Measurements from ENCODE around the gene PCNX1. TPM values are rescaled to one million over a fixed set of nuclear protein-coding genes. Genes with fewer than 3 reads are reported as not detected.

PCNX1 gene
- total and polyA plus RNA-seq, 2 of the 4 experiments (the other 2 are of a cell fraction), result 15.0 to 43.7 TPM

DNA sequence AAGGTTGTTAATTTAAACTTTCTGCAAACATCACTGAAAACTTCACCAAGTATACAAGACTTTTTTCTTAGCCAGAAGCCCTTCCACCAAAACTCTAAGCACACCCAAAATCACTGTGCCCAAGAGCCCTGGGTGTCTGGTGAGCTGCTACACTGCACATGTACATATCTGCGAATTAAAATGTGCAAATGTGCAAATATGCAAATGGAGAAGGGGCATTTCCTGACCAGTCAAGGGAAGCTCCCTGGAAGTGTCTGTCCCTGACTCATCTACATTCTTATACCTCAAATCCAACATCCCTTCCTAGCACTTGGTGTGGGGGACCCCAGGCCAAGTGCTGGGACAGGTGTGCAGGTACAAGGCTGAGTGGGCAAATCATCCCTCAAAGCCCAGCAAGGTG, 123.7 kb downstream of the PCNX1 start:
- dilution Hi-C loops (cut with HindIII; ENCODE audit: low sequenced_read_pairs, unreplicated experiment), result no loop called here
- no peak overlapping the region for H3K4ac ChIP-seq (ENCODE audit: low read depth, low read length)

More for the DNA sequence above, 123.7 kb downstream of the PCNX1 start:
- Histone ChIP-seq H4K5ac (ENCODE audit: low read depth, low read length) (no peak overlapping the region), H3K4me3 (ENCODE audit: insufficient read depth, low read depth, low read length) (no peak overlapping the region), H3K9me1 (ENCODE audit: insufficient read depth, low read length) (peaks cover 17% of the 10 kb centered on the region; the same call in 1 of the 2 replicates), H3K9ac (ENCODE audit: low read depth, low read length) (no peak overlapping the region), H2BK120ac (ENCODE audit: low read depth, low read length) (no peak overlapping the region), H4K20me1 (ENCODE audit: insufficient read depth, low read length) (no peaks in the 10 kb centered on the region), H2AK9ac (replicated peaks; ENCODE audit: low read depth, low read length, poor library complexity) (no peak overlapping the region), H2BK20ac (ENCODE audit: low read depth, low read length) (no peak overlapping the region), H3K56ac (ENCODE audit: extremely low read depth, insufficient read depth, low read length) (no peak overlapping the region), H3K27me3 (ENCODE audit: control insufficient read depth, insufficient read depth, low read length) (no peaks in the 10 kb centered on the region), H4K91ac (ENCODE audit: insufficient read depth, low read depth, low read length) (no peak overlapping the region), H2AK5ac (ENCODE audit: low read depth, low read length) (no peak overlapping the region; the same call in 1 of the 2 replicates), H2AFZ (replicated peaks; ENCODE audit: low read length, poor library complexity) (no peak overlapping the region), H3K36me3 (ENCODE audit: control insufficient read depth, insufficient read depth, low read length) (peaks cover 20% of the 10 kb centered on the region), H3K9me3 (ENCODE audit: control insufficient read depth, insufficient read depth, low read length) (no peaks in the 10 kb centered on the region), H3K18ac (ENCODE audit: low read depth, low read length) (no peak overlapping the region), H3K4me1 (ENCODE audit: control insufficient read depth, insufficient read depth, low read length) (no peaks in the 10 kb centered on the region), H3K4me2 (ENCODE audit: low read depth, low read length) (no peak overlapping the region), H3K23ac (ENCODE audit: low read depth, low read length) (no peak overlapping the region), H3K27ac (ENCODE audit: insufficient read depth, low read length) (no peak overlapping the region), H3K79me1 (ENCODE audit: low read depth in 1 of 2, low read length in 2 of 2) (peaks cover 3 to 16% of the 10 kb centered on the region in 2 experiments; a peak in 2 of 4 replicates), H2BK15ac (ENCODE audit: low read depth, low read length) (no peak overlapping the region), H4K8ac (ENCODE audit: low read depth in 2 of 2, low read length in 2 of 2) (no peak overlapping the region), H3K14ac (replicated peaks; ENCODE audit: low read depth, low read length) (no peak overlapping the region), H2BK5ac (ENCODE audit: low read depth, low read length, poor library complexity, severe bottlenecking) (no peak overlapping the region)
- TF ChIP-seq POLR2A (IDR thresholded peaks at IDR 0.05; ENCODE audit: low read depth, low read length), result no peak
- TF ChIP-seq MAFK (IDR thresholded peaks at IDR 0.05; ENCODE audit: low read depth, low read length), result no peak
- no peak for TF ChIP-seq CHD1 (IDR thresholded peaks at IDR 0.05; ENCODE audit: low read depth, low read length)
- in situ Hi-C loops (cut with MboI; ENCODE audit: low sequenced_read_pairs), result no loop called here
- POLR2A ChIA-PET (ENCODE audit: unreplicated experiment), result no interaction called here
- BruUV-seq (replicated peaks), result no TSS peak
- CTCF ChIA-PET, result no interaction called here
- DNase-seq (no peak), ATAC-seq (ENCODE audit: low read depth) (no peak)
- WGBS, 2 experiments (ENCODE audit: extremely low coverage in 2 of 2, insufficient read length in 1 of 2), result no CpG with 5 or more reads among the region's 1 CpG
- intact Hi-C loops (cut with micrococcal nuclease), result no loop called here
